HG02943 (cell line): ENCODE measurements around the gene SLC6A16.
"Not testable (repeated sequence)": the region's sequence is repeated elsewhere in the genome, so short reads cannot be mapped to it uniquely, and the experiment has no call there.

ENCODE experiments used
- ATAC-seq: cut with Tn5 transposase; IDR thresholded peaks from one replicate; pipeline ENCODE4 v1.9.1; 2021; ENCODE audit warnings: mild to moderate bottlenecking, low read depth, moderate library complexity; ENCODE audit not compliant: unreplicated experiment

The SLC6A16 gene

GRCh38 chr19:49332691-49333417, 7.9 kb upstream of the SLC6A16 start:
- ATAC-seq = not testable (repeated sequence)

GRCh38 chr19:49331616-49332055, 6.6 kb upstream of the SLC6A16 start:
- no peak for ATAC-seq

GRCh38 chr19:49331187-49331586, 6.2 kb upstream of the SLC6A16 start:
- not testable (repeated sequence) for ATAC-seq

- ATAC-seq = no peak
Measured at GRCh38 chr19:49328741-49329140, 3.8 kb upstream of the SLC6A16 start.

- ATAC-seq = no peak
Measured at GRCh38 chr19:49327878-49328544, 3.0 kb upstream of the SLC6A16 start.

- ATAC-seq = no peak
Measured at GRCh38 chr19:49326165-49326704, 1.2 kb upstream of the SLC6A16 start.

GRCh38 chr19:49325756-49326155, 765 bp upstream of the SLC6A16 start:
- ATAC-seq = not testable (repeated sequence)

GRCh38 chr19:49318296-49318695, 6.7 kb downstream of the SLC6A16 start:
- ATAC-seq = no peak

GRCh38 chr19:49316284-49316683, 8.7 kb downstream of the SLC6A16 start:
- no peak for ATAC-seq

GRCh38 chr19:49315111-49315510, 9.9 kb downstream of the SLC6A16 start:
- no peak for ATAC-seq

GRCh38 chr19:49309087-49309486, 15.9 kb downstream of the SLC6A16 start:
- no peak for ATAC-seq

GRCh38 chr19:49306734-49307133, 18.3 kb downstream of the SLC6A16 start:
- ATAC-seq = not testable (repeated sequence)

GRCh38 chr19:49301866-49302252, 23.1 kb downstream of the SLC6A16 start:
- ATAC-seq = no peak

- ATAC-seq = no peak
Measured at GRCh38 chr19:49301165-49301865, 23.7 kb downstream of the SLC6A16 start.

- not testable (repeated sequence) for ATAC-seq
Measured at GRCh38 chr19:49298653-49299052, 26.3 kb downstream of the SLC6A16 start.

- no peak for ATAC-seq
Measured at GRCh38 chr19:49297403-49297802, 27.6 kb downstream of the SLC6A16 start.

GRCh38 chr19:49295208-49295880, 29.6 kb downstream of the SLC6A16 start:
- ATAC-seq = no peak

- no peak for ATAC-seq
Measured at GRCh38 chr19:49294401-49294800, 30.6 kb downstream of the SLC6A16 start.

- ATAC-seq = no peak
Measured at GRCh38 chr19:49290517-49290916, 34.5 kb downstream of the SLC6A16 start.

- not testable (repeated sequence) for ATAC-seq
Measured at GRCh38 chr19:49289286-49289685, 35.7 kb downstream of the SLC6A16 start.
